Naive thymus-derived CD8-positive, alpha-beta T cell (primary cell): ENCODE measurements around the gene PRKCB. TPM values are rescaled to one million over a fixed set of nuclear protein-coding genes. Genes with fewer than 3 reads are reported as not detected.

Experiments
- ATAC-seq, 2 donors: fragments of 150-1000 bp; cut with Tn5 transposase in 1 of 2; sonication (Bioruptor Pico), chemical (Tn5 transposase) in 1 of 2; 1 replicate in 1 of 2; 2 replicates in 1 of 2; pipeline ENCODE4 v1.10.0; 2021; ENCODE audit warnings: mild to moderate bottlenecking in 2 of 2, moderate library complexity in 2 of 2
- POLR2A ChIA-PET: fragments of 350-600 bp; sonication (Branson Sonifier 250); formaldehyde crosslinking; loops from one replicate; lab custom pipeline; 2021; ENCODE audit warnings: antibody characterized with exemption; lab: Charles Lee
- DNase-seq, 10 donors: peaks; one replicate each; pipeline versions ENCODE4 v3.0.0 to v3.0.0-alpha.2; 2020 to 2022
- H3K27ac Mint-ChIP-seq, 10 donors: one replicate each; pipeline ENCODE4 v1.8.0; 2020 to 2022; ENCODE audit warnings: mild to moderate bottlenecking in 10 of 10, mixed read lengths in 10 of 10, moderate library complexity in 4 of 10, inconsistent platforms in 1 of 10
- H3K27me3 Mint-ChIP-seq, 5 donors: one replicate each; pipeline ENCODE4 v1.8.0; 2021 to 2022; ENCODE audit warnings: mixed read lengths in 5 of 5
- H3K36me3 Mint-ChIP-seq, 3 donors: one replicate each; pipeline ENCODE4 v1.8.0; 2020 to 2022; ENCODE audit warnings: mixed read lengths in 3 of 3, mild to moderate bottlenecking in 2 of 3, inconsistent platforms in 1 of 3
- H3K4me1 Mint-ChIP-seq, 4 donors: one replicate each; pipeline ENCODE4 v1.8.0; 2021 to 2022; ENCODE audit warnings: mixed read lengths in 4 of 4
- H3K4me3 Mint-ChIP-seq, 10 donors: one replicate each; pipeline ENCODE4 v1.8.0; 2020 to 2022; ENCODE audit warnings: mild to moderate bottlenecking in 10 of 10, mixed read lengths in 10 of 10, moderate library complexity in 6 of 10, inconsistent platforms in 1 of 10
- H3K9me3 Mint-ChIP-seq, 9 donors: one replicate each; pipeline ENCODE4 v1.8.0; 2020 to 2022; ENCODE audit warnings: mixed read lengths in 9 of 9, mild to moderate bottlenecking in 3 of 9, inconsistent platforms in 1 of 9, moderate library complexity in 1 of 9
- polyA plus RNA-seq, 3 donors: library from polyadenylated mRNA; unstranded; fragments of 300-500 nt; fragmentation: Illumina TruSeq; gene quantifications; one replicate each; pipeline ENCODE4 v1.2.3, GENCODE V29; 2021
- total RNA-seq, 8 experiments: library from RNA in 2 of 8; stranded (reverse) in 2 of 8; gene quantifications; one replicate each; pipeline ENCODE4 v1.2.3 and lab custom pipeline; 2021 to 2026

PRKCB gene
- total and polyA plus RNA-seq, 5 experiments from 2014 or later: 57.2 to 142 (median 123) TPM

DNA sequence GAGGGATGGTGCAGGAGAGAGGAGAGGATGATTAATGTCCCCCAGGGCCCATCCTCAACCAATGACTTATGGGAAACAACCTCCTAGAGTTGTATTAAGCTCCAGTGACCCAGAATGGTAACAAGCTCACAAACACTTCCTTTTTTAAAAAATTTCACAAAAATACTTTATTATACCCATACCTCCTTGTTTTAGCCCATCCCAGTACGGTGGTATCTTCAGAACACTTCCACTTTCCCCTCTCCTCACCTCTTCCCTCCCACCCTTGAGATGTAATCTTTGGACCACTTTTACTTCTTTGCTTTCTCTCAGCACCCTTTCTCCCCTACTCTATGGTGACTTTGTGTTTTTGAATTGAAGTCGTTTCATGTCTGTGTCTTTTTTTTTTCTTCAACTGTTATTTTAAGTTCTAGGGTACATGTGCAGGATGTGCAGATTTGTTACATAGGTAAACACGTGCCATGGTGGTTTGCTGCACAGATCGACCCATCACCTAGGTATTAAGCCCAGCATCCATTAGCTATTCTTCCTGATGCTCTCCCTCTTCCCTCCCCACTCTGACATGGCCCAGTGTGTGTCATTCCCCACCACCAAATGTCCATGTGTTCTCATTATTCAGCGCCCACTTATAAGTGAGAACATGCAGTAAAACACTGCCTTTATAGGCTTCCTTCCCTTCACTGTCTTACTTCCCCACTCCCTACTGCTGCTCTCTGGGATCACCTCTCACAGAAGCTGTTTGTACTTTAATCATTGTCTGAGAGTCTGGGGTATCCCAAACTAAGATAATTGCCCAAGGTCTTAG, 124.5 kb downstream of the PRKCB start:
- peak overlapping the region; percentile 53 to 89 (median 73) for H3K4me3 Mint-ChIP-seq
- peaks cover 36 to 81% (median 74%) of the 10 kb centered on the region in 4 donors for H3K4me1 Mint-ChIP-seq
- ATAC-seq (peak; percentile 78 to 84), DNase-seq (peak in 3 of 10 donors; percentile 32 to 55 (median 52))
- H3K9me3 Mint-ChIP-seq: no peaks in the 10 kb centered on the region
- peak overlapping the region; percentile 59 to 98 (median 86) for H3K27ac Mint-ChIP-seq
- POLR2A ChIA-PET: interaction anchor here (0.5 to 4.3 kb wide), 15 partner anchors 8 to 1089 kb away, joined by 3 to 30 read pairs (median 3); no protein-coding TSS in a partner anchor
- H3K36me3 Mint-ChIP-seq: peaks cover 0 to 17% (median 10%) of the 10 kb centered on the region in 3 donors
- no peaks in the 10 kb centered on the region for H3K27me3 Mint-ChIP-seq

DNA sequence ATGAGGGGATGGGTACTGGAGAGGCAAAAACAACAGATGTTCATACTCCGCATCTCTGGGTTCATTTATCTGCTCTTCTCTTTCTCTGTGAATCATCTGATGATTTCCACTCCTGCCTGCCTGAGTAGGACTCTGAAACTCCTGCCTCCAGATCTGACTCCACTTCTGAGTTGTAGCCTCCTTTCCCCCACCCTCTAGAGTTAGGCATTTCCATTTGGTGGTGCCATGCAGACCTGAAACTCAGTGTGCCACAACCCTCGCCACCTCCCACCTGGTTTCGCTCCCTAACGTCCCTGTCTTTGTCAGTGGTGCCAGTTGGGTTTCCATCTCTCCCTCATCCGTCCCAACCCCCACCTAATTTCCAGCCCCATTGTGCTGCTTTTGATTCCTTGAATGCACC, 126.2 kb downstream of the PRKCB start:
- POLR2A ChIA-PET: no interaction called here

DNA sequence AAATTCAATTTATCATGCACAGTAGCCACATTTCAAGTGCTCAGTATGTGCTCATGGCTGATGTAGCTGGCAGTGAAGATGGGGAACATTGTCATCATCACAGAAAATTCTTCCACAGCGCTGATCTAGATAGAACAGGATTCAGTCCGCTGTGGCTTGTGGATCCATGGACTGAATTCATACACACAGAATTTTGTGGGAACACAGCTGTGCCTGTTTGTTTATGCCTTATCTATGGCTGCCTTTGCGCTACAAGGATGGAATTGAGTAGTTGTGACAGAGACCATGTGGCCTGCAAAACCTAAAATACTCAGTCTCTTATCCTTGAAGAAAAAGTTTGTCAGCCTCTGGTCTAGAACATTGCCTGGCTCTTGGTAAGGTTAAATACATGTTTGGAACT, 128.4 kb downstream of the PRKCB start:
- Mint-ChIP-seq H3K4me3 (no peak overlapping the region), H3K36me3 (peaks cover 0 to 22% (median 14%) of the 10 kb centered on the region in 3 donors)
- POLR2A ChIA-PET: no interaction called here

More for the DNA sequence above, 126.2 kb downstream of the PRKCB start:
- no peak for DNase-seq
- no peak for ATAC-seq
- Mint-ChIP-seq H3K27ac (peak overlapping the region in 9 of 10 donors; percentile 23 to 90 (median 72)), H3K9me3 (no peaks in the 10 kb centered on the region), H3K4me1 (peaks cover 39 to 83% (median 80%) of the 10 kb centered on the region in 4 donors), H3K4me3 (peak overlapping the region in 4 of 10 donors; percentile 10 to 49 (median 31)), H3K36me3 (peaks cover 0 to 21% (median 14%) of the 10 kb centered on the region in 3 donors), H3K27me3 (no peaks in the 10 kb centered on the region)

DNA sequence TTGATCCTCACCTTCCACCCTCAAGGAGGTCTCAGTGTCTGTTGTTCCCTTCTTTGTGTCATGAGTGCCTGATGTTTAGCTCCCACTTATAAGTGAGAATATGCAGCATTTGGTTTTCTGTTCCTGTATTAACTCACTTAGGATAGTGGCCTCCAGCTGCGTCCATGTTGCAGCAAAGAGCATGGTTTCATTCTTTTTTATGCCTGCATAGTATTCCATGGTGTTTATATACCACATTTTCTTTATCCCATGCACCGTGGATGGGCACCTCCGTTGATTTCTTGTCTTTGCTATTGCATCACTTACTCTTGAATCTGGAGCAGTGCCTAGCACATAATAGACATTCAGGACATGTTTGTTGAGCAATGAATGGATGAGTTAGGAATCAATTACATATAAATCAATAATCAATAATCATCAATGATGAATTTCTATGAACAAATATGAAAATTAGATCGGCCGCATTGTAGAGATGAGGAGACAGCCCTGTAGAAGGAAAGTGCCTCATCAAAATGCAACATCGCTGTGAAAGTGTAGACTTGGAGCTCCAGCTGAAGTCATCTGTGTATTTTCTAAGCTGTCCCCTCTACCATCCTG, 129.5 kb downstream of the PRKCB start:
- Mint-ChIP-seq H3K4me1 (peaks cover 29 to 85% (median 75%) of the 10 kb centered on the region in 4 donors), H3K9me3 (no peaks in the 10 kb centered on the region), H3K27ac (peak overlapping the region in 3 of 10 donors; percentile 19 to 89 (median 49)), H3K27me3 (no peaks in the 10 kb centered on the region), H3K36me3 (peaks cover 0 to 22% (median 16%) of the 10 kb centered on the region in 3 donors), H3K4me3 (no peak overlapping the region)
- DNase-seq (no peak), ATAC-seq (no peak)
- POLR2A ChIA-PET: interaction anchor here (0.7 to 2.3 kb wide), 3 partner anchors 10 to 103 kb away, joined by 3 to 8 read pairs (median 4); no protein-coding TSS in a partner anchor

More for the DNA sequence above, 128.4 kb downstream of the PRKCB start:
- H3K27ac Mint-ChIP-seq: no peak overlapping the region
- DNase-seq: no peak
- no peak for ATAC-seq
- H3K9me3 Mint-ChIP-seq: no peaks in the 10 kb centered on the region
- no peaks in the 10 kb centered on the region for H3K27me3 Mint-ChIP-seq
- H3K4me1 Mint-ChIP-seq: peaks cover 34 to 85% (median 82%) of the 10 kb centered on the region in 4 donors

DNA sequence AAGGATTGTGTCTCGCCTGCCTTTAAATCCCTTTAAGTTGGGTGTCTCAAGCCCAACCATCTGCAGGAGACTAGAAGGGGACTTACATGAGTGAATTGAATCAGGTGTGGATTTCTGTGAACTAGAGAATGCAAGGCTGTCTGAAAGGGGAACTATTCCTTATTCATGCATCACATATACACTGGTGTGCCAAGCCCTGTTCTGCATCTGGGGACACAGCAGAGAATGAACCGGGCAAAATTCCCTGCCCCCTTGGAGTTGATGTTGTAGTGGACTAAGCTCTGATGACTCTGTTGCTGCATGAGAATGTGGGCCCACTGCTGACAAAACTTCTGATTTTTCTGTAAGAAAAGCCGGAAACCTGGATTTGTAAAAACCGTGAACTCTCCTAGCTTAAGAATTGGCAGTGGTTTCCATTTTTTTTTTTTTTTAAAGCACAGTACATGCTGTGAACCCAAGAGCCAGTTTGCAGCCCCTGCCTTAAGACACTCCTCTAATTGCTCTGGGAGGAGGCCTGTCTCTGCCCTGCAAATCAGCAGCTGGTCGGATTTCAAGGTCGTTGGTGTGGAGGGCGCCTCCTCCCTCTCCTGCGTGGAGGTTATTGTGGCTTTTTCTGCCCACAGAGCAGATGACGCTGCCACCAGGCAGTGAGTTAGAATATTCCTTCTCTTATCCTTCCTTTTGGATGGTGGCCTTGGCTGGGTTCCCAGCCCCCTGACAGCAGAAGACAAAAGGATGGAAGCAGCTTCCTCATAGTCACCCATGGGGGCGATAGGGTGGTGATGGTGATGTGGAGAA, 131.0 kb downstream of the PRKCB start:
- Mint-ChIP-seq H3K4me1 (peaks cover 23 to 82% (median 61%) of the 10 kb centered on the region in 4 donors), H3K4me3 (peak overlapping the region in 9 of 10 donors; percentile 12 to 78 (median 65)), H3K27me3 (no peaks in the 10 kb centered on the region), H3K9me3 (no peaks in the 10 kb centered on the region), H3K36me3 (peaks cover 0 to 22% (median 16%) of the 10 kb centered on the region in 3 donors), H3K27ac (peak overlapping the region; percentile 49 to 90 (median 79))
- DNase-seq: peak in 2 of 10 donors; percentile 1 to 17
- peak; percentile 69 to 70 for ATAC-seq
- POLR2A ChIA-PET: interaction anchor here (0.6 to 2.3 kb wide), 6 partner anchors 11 to 1292 kb away, joined by 3 to 8 read pairs (median 6); no protein-coding TSS in a partner anchor

DNA sequence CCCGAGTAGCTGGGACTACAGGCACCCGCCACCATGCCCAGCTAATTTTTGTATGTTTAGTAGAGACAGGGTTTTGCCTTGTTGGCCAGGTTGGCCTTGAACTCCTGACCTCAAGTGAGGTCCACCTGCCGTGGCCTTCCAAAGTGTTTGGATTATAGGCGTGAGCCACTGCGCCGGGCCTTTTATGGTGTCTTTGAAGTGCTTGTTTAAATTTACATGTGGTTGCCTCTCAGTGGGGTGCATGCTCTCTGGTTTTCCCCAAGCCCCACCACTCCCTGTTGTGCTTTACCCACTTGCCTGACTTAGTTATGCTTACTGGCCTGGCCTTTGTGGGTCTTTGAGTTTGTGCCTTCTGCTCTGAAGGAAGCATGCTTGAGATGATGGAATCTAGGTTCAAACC, 132.0 kb downstream of the PRKCB start:
- Mint-ChIP-seq H3K27me3 (no peaks in the 10 kb centered on the region), H3K4me3 (peak overlapping the region in 4 of 10 donors; percentile 5 to 60 (median 40)), H3K36me3 (peaks cover 0 to 22% (median 15%) of the 10 kb centered on the region in 3 donors), H3K27ac (peak overlapping the region in 4 of 10 donors; percentile 47 to 84 (median 68)), H3K9me3 (no peaks in the 10 kb centered on the region), H3K4me1 (peaks cover 21 to 77% (median 58%) of the 10 kb centered on the region in 4 donors)
- POLR2A ChIA-PET: interaction anchor here (1.1 to 1.3 kb wide), 2 partner anchors 15 to 71 kb away, joined by 3 read pairs; no protein-coding TSS in a partner anchor
- ATAC-seq (no peak), DNase-seq (no peak)

DNA sequence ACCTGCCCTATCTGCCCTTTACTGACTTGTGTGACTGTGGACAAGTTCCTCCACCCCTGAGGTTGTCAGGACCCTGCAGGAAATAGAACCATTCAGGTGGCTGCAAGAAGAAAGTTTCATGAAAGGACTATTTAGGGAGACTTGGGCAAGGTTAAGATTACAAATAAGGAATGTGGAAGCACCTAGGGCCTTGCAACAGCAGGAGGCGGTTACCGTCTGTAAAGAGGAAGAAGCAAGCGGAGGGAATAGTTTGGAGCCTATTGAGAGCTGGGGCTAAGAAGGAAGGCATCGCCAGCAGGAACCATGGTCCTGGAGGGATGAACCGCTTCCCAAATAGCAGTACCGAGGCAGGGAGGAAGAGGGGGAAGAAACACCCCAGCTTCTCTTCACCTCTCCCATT, 132.4 kb downstream of the PRKCB start:
- POLR2A ChIA-PET: interaction anchor here (0.6 to 1.3 kb wide), 2 partner anchors 16 to 36 kb away, joined by 3 read pairs; no protein-coding TSS in a partner anchor
- H3K4me3 Mint-ChIP-seq: peak overlapping the region in 3 of 10 donors; percentile 5 to 40 (median 40)
- DNase-seq (no peak), ATAC-seq (no peak)
- H3K9me3 Mint-ChIP-seq: no peaks in the 10 kb centered on the region
- H3K4me1 Mint-ChIP-seq: peaks cover 22 to 74% (median 56%) of the 10 kb centered on the region in 4 donors
- H3K36me3 Mint-ChIP-seq: peaks cover 0 to 18% (median 11%) of the 10 kb centered on the region in 3 donors
- H3K27me3 Mint-ChIP-seq: no peaks in the 10 kb centered on the region
- peak overlapping the region in 5 of 10 donors; percentile 16 to 84 (median 47) for H3K27ac Mint-ChIP-seq

DNA sequence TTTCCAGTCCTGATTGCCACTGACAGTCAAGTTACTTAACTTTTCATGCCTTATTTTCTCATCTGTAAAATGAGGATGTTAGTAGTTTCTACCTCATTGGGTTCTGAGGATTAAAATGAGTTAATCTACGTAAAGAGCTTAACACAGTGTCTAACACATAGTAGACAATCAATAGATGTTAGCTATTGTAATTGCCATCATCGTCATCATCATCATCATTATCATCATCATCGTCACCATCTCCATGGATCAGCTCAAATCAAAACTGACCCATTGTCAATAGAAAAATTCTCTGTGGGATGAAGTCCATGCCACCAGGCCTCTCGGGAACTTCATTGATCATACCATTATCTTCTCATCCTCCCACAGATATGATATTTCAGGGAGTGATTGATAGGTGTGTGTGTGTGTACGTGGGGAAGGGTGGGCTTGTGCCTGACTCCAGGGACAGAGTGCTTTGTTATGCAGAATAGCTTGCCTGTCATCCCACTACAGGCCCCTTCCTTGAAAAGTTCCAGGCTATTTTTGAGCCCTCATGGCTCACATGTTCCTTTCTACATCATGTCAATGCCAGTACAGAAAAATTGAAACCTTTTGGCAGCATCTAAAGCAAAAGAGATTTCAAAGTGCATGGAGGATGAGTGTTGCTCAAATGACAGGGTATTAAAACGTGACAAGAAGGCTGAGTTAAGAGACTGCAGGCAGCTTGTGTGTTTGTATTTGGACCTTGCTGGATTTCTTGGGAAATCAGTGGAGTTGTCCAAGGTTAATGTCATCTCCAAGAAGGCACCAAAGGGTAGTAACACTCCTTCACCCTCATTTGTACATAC, 133.9 kb downstream of the PRKCB start:
- Mint-ChIP-seq H3K27me3 (no peaks in the 10 kb centered on the region), H3K27ac (peak overlapping the region in 1 of 10 donors; percentile 12), H3K36me3 (peaks cover 0 to 13% (median 11%) of the 10 kb centered on the region in 3 donors), H3K4me3 (no peak overlapping the region), H3K4me1 (peaks cover 29 to 81% (median 60%) of the 10 kb centered on the region in 4 donors), H3K9me3 (no peaks in the 10 kb centered on the region)
- DNase-seq (no peak), ATAC-seq (no peak)
- POLR2A ChIA-PET: interaction anchor here (0.6 to 1.1 kb wide), 4 partner anchors 8 to 124 kb away, joined by 3 to 5 read pairs (median 4); no protein-coding TSS in a partner anchor

DNA sequence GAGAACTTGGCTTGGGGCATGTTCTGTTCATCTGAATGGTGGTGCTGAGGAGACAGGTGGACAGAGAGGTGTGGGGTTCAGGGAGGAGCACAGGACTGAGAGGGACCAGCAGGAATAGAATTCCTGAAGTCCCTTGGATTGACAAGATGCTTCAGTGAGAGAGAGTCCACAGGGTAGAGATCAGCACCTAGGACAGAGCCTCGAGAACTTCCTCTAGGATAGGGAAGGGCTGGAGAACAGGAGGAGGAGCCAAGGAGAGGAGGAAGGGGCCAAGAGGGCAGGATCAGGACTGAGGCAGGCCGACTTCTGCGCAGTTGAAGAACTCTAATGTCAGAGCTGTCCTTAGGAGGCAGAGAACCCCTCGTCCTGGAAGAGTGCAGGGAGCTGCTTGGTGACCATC, 138.4 kb downstream of the PRKCB start:
- Mint-ChIP-seq H3K4me1 (peaks cover 28 to 78% (median 61%) of the 10 kb centered on the region in 4 donors), H3K4me3 (peak overlapping the region in 2 of 10 donors; percentile 5 to 57), H3K9me3 (no peaks in the 10 kb centered on the region), H3K36me3 (peaks cover 0 to 5% (median 2%) of the 10 kb centered on the region in 3 donors), H3K27me3 (no peaks in the 10 kb centered on the region), H3K27ac (peak overlapping the region in 6 of 10 donors; percentile 8 to 65 (median 44))
- DNase-seq: no peak
- no peak for ATAC-seq
- POLR2A ChIA-PET: no interaction called here

DNA sequence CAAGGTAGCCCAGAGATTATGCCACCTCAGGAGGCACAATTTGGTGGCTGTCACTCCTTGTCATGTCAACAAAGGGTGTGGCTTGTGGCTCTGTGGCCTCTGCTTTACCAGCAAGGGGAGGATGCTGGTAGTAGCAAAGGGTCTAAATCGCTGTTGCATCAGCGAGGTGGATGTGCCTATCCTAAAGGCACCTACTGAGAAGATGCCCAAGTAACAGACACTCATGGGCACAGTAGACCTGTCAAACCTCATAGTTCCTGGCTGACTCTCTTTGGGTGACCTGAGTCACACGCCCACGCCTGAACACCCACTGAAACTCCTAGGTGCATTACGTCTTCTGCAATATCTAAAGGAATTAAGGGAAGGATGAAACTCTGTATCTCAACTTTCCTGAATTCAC, 139.5 kb downstream of the PRKCB start:
- Mint-ChIP-seq H3K4me3 (peak overlapping the region in 1 of 10 donors; percentile 18), H3K4me1 (peaks cover 31 to 77% (median 63%) of the 10 kb centered on the region in 4 donors)
- no peak for ATAC-seq

DNA sequence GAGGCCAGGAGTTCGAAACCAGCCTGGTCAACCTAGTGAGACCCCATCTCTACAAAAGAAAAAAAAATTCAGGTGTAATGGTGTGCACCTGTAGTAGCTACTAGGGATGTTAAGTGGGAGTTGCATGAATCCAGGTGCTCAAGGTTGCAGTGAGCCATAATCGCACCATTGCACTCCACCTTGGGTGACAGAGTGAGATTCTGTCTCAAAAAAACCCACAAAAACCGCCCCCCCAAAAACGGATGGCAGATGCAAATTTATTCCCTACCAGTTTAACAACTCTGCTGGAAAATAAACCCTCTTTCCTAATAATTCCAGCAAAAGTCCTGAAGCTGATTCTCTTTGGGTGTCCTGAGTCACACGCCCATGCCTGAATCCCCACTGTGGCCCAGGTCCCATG, 140.3 kb downstream of the PRKCB start:
- POLR2A ChIA-PET: no interaction called here
- H3K27me3 Mint-ChIP-seq: no peaks in the 10 kb centered on the region
- peak overlapping the region in 1 of 10 donors; percentile 15 for H3K4me3 Mint-ChIP-seq
- ATAC-seq (no peak), DNase-seq (no peak)
- no peaks in the 10 kb centered on the region for H3K9me3 Mint-ChIP-seq
- peak overlapping the region in 6 of 10 donors; percentile 10 to 79 (median 70) for H3K27ac Mint-ChIP-seq
- peaks cover 0 to 4% (median 2%) of the 10 kb centered on the region in 3 donors for H3K36me3 Mint-ChIP-seq
- peaks cover 32 to 73% (median 63%) of the 10 kb centered on the region in 4 donors for H3K4me1 Mint-ChIP-seq

More for the DNA sequence above, 139.5 kb downstream of the PRKCB start:
- H3K27me3 Mint-ChIP-seq: no peaks in the 10 kb centered on the region
- H3K9me3 Mint-ChIP-seq: no peaks in the 10 kb centered on the region
- peaks cover 0 to 4% (median 2%) of the 10 kb centered on the region in 3 donors for H3K36me3 Mint-ChIP-seq
- H3K27ac Mint-ChIP-seq: peak overlapping the region in 5 of 10 donors; percentile 1 to 52 (median 14)
- DNase-seq: no peak
- POLR2A ChIA-PET: no interaction called here
